Left lung (tissue), 10 donors: ENCODE data around the gene OR52N2. TPM values are rescaled to one million over a fixed set of nuclear protein-coding genes. Genes with fewer than 3 reads are reported as not detected.

Source experiments
- ATAC-seq: fragments of 200-7000 bp; cut with Tn5 transposase; one replicate; pipeline ENCODE4 v1.9.1; 2020; ENCODE audit warnings: moderate library complexity
- DNase-seq, 4 donors: peaks; one replicate each; pipeline ENCODE4 v3.0.0-alpha.2; 2013 to 2020
- H3K27ac ChIP-seq, 2 donors: fragments of 200-600 bp; sonication (generic) in 1 of 2; one replicate each; pipeline versions ENCODE4 v1.5.0 to v1.8.0; 2020 to 2021
- H3K27me3 ChIP-seq, 2 donors: fragments of 200-600 bp; sonication (generic) in 1 of 2; one replicate each; pipeline versions ENCODE4 v1.5.0 to v1.8.0; 2020 to 2021
- H3K36me3 ChIP-seq, 2 donors: fragments of 200-600 bp; sonication (generic) in 1 of 2; one replicate each; pipeline versions ENCODE4 v1.5.0 to v1.8.0; 2020 to 2021
- H3K4me1 ChIP-seq, 2 donors: fragments of 200-600 bp; one replicate each; pipeline ENCODE4 v1.8.0; 2021
- H3K4me3 ChIP-seq, 2 donors: fragments of 200-600 bp; sonication (generic) in 1 of 2; one replicate each; pipeline versions ENCODE4 v1.5.0 to v1.8.0; 2020 to 2021; ENCODE audit warnings: mild to moderate bottlenecking in 1 of 2
- H3K9me3 ChIP-seq, 2 donors: fragments of 200-600 bp; sonication (generic) in 1 of 2; one replicate each; pipeline versions ENCODE4 v1.5.0 to v1.8.0; 2020 to 2021
- CTCF ChIP-seq, 2 donors: fragments of 200-600 bp; sonication (generic) in 1 of 2; IDR thresholded peaks; one replicate each; pipeline versions ENCODE4 v1.5.0 to v1.8.0; 2021; ENCODE audit warnings: antibody characterized with exemption in 2 of 2
- intact Hi-C, 2 donors: fragments of 100-400 bp; cut with DNase I; formaldehyde crosslinking; loops; one replicate each; pipeline versions ENCODE4 v1.11.2 to v1.14.2; 2022
- polyA plus RNA-seq, 6 donors: library from polyadenylated mRNA; unstranded; fragments of 120-200 nt; gene quantifications; one replicate each; pipeline ENCODE4 v1.2.1, GENCODE V29; 2013; ENCODE audit not compliant: insufficient read length in 6 of 6
- total RNA-seq, 2 donors: library from RNA; stranded (reverse); fragmentation: NEBNext Ultra II Directional; extraction: Animal tissue kit (Norgen Biotek cat#: 25700); gene quantifications; one replicate each; pipeline ENCODE4 v1.2.1, GENCODE V29; 2021
- donor health status: DM: no; HTN: yes; CAD: no.
- donor health status: DM: no; HTN: no; CAD: no.

Gene OR52N2
- total and polyA plus RNA-seq, 8 donors = 0.16 to 0.18 TPM; not detected in 6

DNA sequence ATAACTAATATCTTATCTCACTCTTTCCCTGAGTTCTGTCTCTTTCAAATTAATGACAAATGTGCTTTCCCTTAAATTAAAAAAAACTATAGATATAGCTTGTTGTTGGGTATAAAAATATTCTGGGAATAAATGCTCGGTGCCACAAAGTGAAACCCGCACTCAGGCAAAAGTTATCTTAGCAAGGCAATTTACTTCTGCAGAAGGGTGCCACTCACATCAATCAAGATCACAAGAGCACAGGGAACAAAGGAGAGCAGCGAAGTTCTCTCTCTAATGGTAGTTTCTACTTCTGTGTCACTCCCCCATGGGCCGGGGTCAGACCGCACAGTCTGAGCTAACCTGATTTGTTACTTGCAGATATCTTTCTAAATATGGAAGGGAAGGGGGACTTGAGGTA, 4.7 kb upstream of the OR52N2 start:
- DNase-seq (no peak), ATAC-seq (no peak)
- no peaks in the 10 kb centered on the region for H3K36me3 ChIP-seq
- H3K4me3 ChIP-seq = no peak overlapping the region
- peaks cover 0 to 8% of the 10 kb centered on the region in 2 donors for H3K4me1 ChIP-seq
- no peaks in the 10 kb centered on the region for H3K27me3 ChIP-seq
- TF ChIP-seq CTCF (IDR thresholded peaks at IDR 0.05) = no peak
- H3K27ac ChIP-seq = no peak overlapping the region
- H3K9me3 ChIP-seq = peaks cover 0 to 8% of the 10 kb centered on the region in 2 donors
- intact Hi-C loops = no loop called here

DNA sequence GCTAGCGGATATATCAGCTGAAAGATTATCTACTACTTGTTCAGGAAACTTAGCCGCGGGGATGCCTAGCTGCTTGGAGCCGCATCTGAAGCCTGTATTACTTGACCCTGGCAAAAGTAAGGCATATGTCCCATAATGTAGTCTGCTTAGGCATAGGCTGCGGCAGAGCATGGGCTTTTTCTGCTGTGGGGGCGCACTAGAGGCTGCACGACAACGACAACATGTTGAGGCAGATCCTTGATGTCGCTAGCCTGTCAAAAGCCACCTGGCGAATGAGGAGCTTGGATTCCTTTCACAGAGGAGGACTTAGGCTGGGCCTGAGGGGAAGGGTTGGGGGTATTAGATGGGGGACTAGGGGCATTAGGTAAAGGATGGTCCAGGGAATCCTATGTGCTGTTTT, 1.1 kb upstream of the OR52N2 start:
- Histone ChIP-seq H3K4me3 (no peak overlapping the region), H3K27ac (no peak overlapping the region), H3K36me3 (no peaks in the 10 kb centered on the region), H3K4me1 (peaks cover 0 to 13% of the 10 kb centered on the region in 2 donors), H3K27me3 (no peaks in the 10 kb centered on the region), H3K9me3 (peaks cover 0 to 8% of the 10 kb centered on the region in 2 donors)
- DNase-seq (no peak), ATAC-seq (no peak)
- no peak for TF ChIP-seq CTCF (IDR thresholded peaks at IDR 0.05)
- intact Hi-C loops = loop anchor here in 1 of 2 donors (5.0 kb wide), 1 partner anchor 330 kb away; no protein-coding TSS in a partner anchor

- intact Hi-C loops = loop anchor here in 1 of 2 donors (5.0 kb wide), 1 partner anchor 332 kb away; no protein-coding TSS in a partner anchor
- peak in 1 of 4 donors; percentile 26 for DNase-seq
- ATAC-seq = peak; percentile 71
- H3K27me3 ChIP-seq = no peaks in the 10 kb centered on the region
- no peak for TF ChIP-seq CTCF (IDR thresholded peaks at IDR 0.05)
- H3K27ac ChIP-seq = no peak overlapping the region
- H3K4me1 ChIP-seq = peaks cover 0 to 13% of the 10 kb centered on the region in 2 donors
- H3K4me3 ChIP-seq = peak overlapping the region; percentile 35 to 51
- peaks cover 0 to under 1% of the 10 kb centered on the region in 2 donors for H3K9me3 ChIP-seq
- H3K36me3 ChIP-seq = no peaks in the 10 kb centered on the region
These were observed 397 bp downstream of the OR52N2 start for GRCh38 chr11:5809122-5809519.

DNA sequence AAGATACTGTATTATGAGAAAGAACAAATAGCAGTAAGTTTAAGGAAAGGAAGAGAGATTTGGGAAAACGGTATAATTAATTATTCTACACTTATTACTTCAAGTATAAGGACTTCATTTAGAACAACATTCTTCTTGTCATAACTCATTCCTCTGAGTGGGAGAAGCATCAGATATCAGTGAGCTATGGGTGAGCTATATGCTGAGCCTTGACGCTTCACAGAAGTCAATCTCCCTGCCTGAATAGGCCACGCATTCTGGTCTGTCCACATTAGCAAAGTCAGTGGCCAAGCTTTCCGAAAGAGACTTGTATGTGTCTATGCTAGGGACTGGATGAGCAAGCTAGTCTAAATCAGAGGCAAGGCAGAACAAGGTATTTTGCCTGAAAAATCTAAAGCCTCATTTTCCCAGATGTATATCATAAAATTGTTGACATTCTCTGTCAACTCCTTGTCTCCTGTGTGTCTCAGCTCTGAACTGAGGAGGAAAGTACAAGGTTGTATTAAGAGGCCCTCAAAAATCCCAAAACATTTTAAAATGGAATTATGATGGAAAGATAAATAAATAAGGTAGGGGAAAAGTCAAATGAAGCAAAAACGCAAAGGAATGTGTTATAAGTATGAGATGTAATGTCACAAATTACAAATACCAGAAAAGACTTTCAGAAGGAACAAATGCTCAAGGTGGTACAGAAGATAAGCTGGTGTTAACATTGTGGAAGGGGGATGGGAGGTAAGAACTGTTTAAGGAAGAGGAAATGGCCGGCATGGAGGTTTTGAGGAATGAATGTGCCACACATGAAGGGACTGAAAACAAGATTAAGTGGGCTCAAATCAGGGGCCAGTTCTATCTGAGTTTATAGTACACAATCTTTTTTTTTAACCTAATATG, 1.4 kb downstream of the OR52N2 start:
- Histone ChIP-seq H3K4me3 (no peak overlapping the region), H3K27ac (no peak overlapping the region), H3K9me3 (no peaks in the 10 kb centered on the region), H3K27me3 (no peaks in the 10 kb centered on the region), H3K4me1 (peaks cover 0 to 13% of the 10 kb centered on the region in 2 donors), H3K36me3 (no peaks in the 10 kb centered on the region)
- TF ChIP-seq CTCF (IDR thresholded peaks at IDR 0.05) = no peak
- no peak for ATAC-seq
- intact Hi-C loops = loop anchor here in 1 of 2 donors (5.0 kb wide), 1 partner anchor 333 kb away; no protein-coding TSS in a partner anchor
- no peak for DNase-seq

- Histone ChIP-seq H3K27ac (peak overlapping the region in 1 of 2 donors; percentile 20), H3K27me3 (no peaks in the 10 kb centered on the region), H3K36me3 (no peaks in the 10 kb centered on the region), H3K4me1 (peaks cover 0 to 7% of the 10 kb centered on the region in 2 donors), H3K4me3 (no peak overlapping the region), H3K9me3 (no peaks in the 10 kb centered on the region)
- no peak for TF ChIP-seq CTCF (IDR thresholded peaks at IDR 0.05)
- intact Hi-C loops = no loop called here
- ATAC-seq = no peak
- DNase-seq = no peak
These were observed 6.8 kb downstream of the OR52N2 start for GRCh38 chr11:5815534-5815933.
